Right forelimb (tissue), 1 donor: ENCODE data around the gene HS6ST3.

Source experiments
- DNase-seq: peaks from one replicate; pipeline ENCODE4 v3.0.0-alpha.2; 2018

Gene HS6ST3

DNA sequence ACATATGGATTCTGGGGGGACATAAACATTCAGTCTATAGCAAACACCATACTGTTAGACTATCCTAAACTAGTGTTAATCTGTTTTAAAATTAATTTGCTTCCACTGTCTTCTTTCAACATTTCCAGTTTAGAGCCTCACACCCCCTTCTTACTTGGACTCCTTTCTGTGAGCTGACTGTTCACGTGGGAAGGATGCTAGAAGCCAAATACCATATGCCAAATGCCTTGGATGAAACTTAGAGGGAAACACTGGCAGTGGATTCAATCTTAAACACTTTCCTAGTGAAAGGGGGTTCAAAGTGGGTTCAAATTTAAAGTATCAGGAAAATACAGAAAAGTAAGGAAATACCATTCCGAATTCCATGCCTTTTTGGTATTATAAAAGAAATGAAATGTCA lies 113.6 kb downstream of the HS6ST3 start:
- DNase-seq = no peak

DNA sequence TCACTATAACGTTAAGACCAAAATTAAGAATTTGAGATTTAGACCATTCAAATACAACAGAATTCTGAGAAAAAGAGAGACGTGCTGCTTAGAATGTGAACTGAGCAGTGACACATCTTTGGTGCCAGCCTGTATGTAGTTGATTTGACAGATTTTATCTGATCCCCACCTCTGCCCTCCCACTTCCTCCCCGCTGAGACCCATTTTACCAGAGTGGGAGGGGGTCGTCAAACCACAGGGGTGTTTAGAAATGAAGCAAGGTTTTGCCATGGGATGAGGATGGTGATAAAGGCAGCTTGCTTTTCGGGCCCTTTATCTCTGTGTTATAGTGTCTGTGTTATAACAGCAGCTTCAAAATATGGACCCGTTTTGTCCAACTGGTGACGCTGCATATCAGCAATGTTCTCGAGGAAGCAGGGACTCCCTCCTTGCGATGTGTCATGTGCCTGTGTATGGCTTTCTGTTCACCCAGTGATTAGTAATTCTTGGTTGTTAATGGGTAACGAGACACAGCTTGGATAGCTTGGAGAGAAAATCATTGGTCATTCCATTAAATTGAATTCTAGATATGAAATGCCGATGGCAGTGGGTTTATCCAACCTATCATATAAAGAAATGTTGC lies 125.0 kb downstream of the HS6ST3 start:
- no peak for DNase-seq

DNA sequence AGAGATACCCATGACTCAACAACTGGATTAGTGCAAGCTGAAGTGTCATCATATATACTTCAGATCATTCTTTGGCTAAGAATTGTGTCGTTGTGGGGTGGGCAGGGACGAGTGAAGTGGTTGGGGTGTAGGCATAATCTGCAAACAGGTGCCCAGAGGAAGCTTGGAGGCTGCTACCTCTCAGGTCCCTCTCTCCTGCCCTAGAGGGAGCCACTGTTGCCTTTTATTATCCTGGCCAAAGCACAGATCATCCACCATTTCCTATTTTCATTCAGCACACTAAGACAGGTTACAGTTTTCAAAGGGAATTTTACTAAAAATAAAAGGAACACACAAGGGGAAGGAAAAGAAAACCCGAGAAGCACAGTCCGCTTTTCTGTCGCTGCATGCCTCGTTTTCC lies 126.6 kb downstream of the HS6ST3 start:
- DNase-seq = no peak

DNA sequence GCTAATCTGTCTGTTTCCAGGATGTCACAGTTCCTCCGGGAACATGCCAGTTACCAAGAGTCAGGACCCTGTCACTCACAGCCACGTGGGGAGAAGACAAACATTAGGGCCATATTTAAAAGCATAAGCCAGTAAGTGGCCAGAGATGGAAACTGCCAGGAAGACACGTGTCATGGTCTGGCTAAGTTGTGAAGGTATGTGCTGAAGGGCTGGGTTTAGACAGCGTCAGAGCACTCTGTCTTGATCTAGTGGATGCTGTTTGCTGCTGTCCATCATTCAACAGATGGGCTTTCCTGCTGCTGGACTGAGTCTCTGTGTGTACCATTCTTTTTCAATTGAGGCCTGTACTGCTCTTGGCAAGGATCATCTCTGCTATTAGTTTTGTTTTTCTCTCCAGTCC lies 128.6 kb downstream of the HS6ST3 start:
- DNase-seq = no peak

DNA sequence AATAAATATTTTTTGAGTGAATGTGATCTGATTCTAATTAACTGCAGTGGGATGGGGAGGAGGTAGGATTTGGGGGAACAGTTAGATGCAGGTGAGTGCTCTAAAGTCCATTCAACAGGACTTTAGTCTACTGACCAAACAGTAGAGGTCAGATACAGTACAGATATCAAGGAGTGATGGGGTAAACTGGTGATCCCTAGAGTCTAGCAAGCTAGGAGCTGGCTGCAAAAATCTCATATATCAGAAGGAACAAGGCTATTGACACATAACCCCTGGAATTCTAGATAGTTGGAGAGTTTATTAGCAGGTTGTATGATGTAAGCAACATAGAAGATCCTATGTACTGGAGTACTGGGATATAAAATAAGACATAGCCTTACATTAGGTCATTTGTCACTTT lies 131.6 kb downstream of the HS6ST3 start:
- DNase-seq = no peak

DNA sequence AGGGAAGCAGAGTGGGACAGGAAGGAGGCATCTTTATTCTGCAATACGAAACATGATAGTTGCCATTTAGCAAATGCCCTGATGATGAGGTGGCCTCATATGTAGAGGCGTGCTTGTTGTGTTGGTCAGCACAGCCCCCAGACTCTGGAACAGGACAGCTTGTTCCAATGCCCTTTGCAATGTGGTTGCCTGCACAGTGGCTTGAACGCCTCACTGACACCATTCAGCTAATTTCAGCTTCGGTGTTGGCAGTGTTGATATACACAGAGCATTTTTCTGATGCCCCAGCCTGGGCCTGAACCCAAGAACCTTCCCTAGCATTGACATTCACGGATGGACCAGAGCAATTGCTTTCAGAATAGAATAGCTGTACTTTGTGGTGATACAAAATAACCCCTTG lies 133.3 kb downstream of the HS6ST3 start:
- DNase-seq = no peak

DNA sequence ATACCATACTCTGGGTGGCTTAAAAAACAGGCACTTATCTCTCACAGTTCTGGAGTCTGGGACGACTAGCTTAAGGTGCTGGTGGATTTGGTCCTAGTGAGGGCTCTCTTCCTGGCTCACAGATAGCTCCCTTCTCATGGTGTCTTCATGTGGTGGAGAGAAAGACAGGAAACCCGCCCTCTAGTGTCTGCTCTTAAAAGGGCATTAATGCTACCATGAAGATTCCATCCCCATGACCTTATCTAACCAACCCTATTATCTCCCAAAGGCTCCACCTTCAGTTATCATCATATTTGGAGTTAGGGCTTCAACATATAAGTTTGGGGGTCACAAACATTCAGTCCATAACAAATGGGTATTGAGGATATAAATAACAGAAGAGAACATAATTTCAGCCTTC lies 139.4 kb downstream of the HS6ST3 start:
- no peak for DNase-seq

DNA sequence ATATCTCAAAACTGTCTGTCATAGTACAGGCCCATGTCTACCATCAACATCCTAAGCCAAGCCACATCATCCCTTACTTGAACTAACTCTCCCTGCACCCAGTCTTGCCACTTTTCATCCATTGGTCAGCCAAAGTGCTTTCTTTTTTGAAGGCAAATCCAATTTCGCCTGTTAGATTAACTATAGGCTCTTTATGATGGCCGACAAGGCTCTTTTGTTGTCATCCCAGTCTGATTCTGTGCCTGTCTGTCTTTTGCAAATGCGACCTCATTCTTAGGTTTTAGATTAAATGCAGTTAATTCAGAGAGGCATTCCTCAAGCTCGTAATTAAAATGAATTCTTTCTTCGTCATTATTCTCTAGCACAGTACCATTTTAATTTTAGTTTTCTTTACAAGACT lies 148.3 kb downstream of the HS6ST3 start:
- DNase-seq = no peak

DNA sequence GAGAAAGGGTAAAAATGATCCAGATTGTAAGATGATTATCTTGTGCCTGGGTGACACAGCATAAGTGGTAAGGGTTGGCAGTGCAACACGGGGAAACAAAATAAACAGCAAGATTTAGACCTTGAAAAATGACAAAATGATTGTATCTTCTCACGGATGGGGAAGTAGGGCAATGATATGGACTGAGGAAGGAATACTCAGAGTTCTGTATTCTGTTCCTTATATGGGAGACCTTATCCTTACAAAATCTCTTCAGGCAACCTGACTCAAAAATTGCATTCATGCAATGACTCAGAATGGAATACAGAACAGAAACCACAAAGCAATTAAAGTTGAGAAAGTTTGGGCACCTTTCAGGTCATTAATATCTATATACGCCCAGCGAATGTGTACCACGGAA lies 149.0 kb downstream of the HS6ST3 start:
- DNase-seq = no peak

DNA sequence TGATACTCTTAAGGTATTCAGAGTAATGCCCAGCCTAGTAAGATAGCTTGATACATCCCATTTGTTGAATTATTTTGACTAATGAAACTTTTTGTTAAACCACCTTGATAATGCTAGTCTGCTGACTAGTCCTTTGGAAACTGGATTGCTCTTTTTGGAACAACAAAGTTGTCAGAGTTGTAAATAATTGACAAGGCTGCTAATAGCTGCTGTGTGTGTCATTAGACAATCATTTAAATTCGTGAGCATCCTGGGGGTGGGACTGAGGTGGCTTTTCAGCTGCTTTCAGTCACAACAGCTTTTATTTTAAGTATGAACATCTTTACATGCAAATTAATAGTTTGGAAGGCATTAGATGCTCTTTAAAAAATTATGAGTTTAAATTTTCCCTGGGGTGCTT lies 153.5 kb downstream of the HS6ST3 start:
- no peak for DNase-seq

DNA sequence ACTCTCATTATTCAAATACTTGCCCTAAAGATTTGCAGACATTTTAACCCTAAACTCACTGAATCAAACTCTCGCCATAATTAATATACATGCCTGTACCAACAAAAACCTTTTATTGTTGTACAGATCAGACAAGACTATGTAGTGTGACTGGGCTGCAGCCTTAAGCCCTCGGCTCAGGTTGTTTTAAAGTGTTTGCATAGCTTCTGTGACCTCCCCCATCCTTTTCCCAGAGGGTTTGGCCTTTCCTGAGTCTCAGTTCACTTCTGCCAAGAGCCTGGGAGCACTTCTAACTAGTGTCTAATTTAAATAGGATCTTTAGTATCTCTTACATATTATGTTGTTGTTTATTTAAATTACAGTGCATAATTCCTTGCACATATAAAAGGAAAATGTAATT lies 158.2 kb downstream of the HS6ST3 start:
- DNase-seq = no peak

DNA sequence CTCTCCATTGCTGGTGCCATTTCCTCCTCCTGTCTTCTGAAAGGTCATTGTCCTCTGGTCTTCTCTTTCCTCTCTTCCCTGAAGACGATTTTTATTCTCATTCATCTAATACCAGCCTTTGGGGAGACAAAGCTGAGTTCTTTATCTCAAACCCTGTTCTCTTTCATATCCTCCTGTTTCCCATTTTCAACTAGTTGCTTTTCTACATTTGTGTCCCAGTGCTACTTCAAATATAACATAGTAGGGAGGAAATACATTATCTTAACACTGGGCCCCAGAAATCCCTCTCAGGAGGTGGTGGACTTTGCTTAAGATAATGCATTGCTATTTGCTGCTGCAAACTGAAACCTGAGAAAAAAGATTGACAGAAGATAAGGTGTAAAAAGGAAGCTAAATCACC lies 159.1 kb downstream of the HS6ST3 start:
- DNase-seq = no peak

DNA sequence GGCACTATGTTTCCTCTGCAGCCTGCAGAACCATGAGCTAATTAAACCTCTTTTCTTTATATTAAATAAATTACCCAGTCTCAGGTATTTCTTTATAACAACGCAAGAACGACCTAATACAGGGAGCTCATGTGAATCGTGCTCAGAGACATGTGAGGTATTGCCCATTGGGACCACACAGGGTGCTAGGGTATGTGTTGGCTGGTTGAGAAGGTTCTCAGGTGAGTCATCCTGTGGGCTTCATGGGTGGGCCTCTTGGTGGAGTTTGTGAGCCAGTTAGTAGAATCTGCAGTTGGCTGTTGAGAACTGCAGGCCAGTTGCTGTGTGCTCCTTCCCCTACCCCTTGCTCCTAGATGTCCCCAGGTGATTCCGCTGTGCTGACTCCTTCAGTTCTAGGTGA lies 163.0 kb downstream of the HS6ST3 start:
- DNase-seq = no peak

DNA sequence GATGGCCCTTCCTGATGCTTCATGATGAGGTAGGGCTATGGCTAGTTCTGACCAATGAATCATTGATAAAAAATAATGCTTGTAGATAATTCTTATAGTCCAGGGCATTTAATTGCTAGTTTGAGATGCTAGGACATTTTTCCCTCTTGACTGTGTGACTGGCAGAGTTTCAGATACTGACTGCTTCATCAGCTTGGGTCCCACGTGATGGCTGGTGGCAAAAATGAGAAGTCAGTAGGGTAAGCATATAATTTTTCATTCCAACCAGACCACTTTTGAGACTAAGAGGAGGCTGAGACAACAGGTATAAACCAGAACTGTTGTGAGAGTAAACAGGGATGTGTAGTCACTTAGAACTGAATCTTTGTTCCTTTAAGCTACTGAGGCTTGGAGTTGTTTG lies 183.3 kb downstream of the HS6ST3 start:
- no peak for DNase-seq

DNA sequence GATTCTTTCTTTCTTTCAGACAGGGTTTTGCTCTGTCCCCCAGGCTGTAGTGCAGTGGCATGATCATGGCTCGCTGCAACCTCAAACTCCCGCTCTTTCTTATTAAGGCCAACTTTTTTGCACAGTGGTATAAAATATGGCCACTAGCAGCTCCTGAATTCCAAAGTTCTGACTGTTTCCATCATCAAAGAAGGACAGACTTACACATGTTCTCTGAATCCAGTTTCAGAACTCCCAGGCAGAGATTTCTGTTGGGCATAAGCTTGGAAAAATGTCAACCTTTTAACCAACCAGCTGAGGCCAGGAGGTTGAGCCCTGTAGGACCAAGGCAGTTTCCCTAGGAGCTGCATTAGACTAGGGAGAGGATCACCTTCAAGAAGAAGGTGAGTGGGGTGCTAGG lies 184.1 kb downstream of the HS6ST3 start:
- DNase-seq = no peak

DNA sequence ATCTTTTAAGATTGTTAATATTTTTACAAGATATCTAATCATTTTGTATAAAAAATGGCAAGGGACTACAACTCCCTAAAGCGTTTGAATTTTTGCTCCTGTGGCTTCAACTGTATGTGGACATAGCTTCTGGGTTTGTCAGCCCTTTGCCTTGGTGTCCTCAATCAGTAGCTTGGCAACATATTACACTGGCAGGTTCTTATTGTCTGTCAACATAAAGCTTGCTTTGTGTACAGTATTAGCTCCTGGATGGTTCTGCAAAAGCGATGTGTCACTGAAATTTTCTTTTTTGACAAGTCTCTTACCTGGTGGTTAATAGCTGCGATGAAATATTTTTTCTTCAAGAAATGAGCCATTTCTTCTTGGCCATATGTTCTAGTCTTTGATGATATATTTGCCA lies 190.0 kb downstream of the HS6ST3 start:
- no peak for DNase-seq

DNA sequence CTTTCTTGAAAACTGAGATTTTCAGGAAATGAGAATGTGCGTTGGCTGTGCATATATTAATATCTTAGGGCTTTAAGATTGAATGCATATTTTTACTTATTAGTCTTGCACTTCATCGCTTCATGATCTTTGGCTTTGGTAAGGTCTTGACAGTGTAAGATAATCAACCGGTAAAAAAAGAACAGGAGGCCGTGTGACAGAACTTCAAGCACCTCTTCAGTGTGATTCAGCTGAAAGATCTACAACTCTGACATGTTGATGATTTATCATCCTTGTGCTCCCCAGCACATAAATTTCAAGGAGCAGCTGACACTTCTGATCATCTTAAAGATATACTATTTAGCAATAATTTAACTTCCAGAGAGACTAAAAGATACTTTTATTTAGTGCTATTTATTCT lies 195.1 kb downstream of the HS6ST3 start:
- DNase-seq = no peak

DNA sequence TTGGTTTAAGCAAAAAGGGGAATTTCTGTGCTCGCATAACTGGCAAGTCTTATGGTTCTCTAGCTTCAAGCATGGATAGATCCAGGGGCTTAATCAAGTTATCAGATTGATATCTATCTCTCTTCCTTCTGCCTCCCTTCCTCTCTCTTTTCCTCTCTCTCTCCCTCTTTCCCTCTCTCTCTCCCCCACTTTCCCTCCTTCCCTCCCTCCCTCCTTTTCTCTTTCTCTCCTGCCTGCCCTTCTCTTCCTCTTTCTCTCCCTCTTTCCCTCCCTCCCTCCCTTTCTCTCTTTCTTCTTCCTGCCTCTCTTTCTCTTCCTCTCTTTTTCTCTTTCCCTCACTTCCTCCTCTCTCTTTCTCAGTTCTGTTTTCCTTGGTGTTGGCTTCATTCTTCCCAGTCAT lies 195.8 kb downstream of the HS6ST3 start:
- DNase-seq = no peak

DNA sequence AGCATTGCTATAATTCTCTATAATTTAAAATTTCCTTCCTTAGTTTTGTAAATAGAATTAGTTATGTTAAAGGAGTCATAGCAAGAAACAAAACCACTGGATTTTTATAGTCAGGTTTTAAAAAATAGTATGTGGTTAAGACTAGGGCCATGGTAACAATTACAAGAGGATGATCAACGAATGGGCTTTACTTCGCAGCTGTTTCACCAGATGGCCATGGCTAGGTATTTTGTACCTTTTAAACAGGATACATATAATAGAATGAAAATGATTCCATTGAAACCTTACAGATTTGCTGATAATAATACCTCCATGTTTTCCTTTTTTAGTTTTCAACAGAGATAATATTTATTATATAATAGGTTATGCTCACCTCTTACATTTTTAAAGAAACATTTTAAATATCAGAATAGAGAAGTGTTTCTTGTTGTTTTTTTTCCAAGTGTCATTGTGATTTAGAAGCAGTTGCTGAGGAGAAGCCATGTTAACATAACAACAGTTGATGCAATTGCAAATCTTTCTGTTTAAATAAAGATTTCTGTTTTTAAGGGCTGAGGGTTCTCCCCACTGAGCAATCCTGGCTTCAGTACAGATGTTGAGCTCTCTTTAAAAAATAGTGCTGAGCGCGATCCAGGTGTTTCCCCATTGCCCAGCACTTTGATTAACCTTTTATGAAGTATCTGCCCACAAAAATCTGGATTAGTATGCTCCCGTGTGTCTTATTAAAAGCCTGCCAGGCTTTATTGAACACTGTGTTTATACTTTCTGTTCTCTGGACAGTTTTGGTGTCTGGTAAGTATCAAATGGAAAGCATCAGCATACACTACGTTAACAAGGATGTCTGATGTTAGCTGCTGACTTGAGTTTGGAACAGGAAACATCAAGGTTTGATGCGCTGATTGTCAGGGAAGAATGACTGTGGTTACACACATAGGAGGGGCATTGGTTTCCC lies 205.3 kb downstream of the HS6ST3 start:
- no peak for DNase-seq

DNA sequence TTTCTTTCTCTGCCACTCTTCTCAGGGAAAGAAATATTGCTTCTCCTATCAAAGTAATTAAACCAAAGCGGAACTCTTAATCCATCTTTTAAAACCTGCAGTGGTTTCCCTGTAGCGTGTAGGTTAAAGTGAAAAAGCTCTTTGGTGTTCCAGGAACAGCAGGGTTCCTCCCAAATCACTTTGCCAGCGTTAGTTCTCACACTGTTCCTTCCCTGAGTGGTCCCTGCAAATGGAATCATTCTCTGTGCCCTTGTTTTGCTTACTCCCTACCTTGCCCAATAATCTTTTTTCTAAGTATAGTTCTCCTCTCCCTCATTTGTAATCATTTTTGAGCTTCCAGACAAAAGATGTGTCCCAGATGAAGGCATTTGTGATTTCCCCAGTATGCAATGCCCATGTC lies 207.5 kb downstream of the HS6ST3 start:
- DNase-seq = no peak

DNA sequence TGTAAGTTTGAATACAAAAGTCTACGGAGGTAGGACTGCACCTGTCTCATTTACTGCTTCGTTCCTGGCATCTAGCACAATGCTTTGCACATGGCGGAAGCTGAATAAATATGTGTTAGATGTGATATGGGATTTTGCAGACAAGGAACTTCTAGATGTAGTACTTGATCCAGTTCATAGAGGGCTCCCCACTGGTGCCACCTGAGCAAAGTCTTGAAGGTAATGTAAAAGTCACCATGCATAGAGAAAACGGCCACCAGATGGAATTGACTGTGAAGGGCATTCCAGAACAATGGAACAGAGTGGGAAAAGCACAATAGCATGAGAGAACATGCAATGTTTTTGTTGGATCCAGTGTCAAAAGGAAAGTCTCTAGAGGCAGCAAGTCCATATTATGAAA lies 209.3 kb downstream of the HS6ST3 start:
- no peak for DNase-seq

DNA sequence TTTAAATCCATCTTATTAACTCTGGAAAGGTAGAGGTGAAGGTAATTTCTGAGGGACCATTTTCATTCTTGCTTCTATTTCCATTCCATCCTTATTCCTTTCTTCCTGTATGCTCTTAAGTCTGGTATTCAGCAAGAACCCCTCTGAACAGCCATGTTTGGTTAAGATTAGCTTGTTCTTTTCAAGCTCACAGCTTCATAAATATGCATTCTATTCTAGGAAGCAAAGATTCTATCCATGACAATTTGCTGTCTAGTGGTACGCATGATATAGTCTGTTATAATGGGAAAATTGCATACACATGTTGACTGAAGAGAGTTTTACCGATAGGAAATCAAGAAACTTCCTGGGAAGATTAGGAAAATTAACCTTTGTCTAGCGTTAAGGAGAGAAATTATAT lies 218.7 kb downstream of the HS6ST3 start:
- no peak for DNase-seq

DNA sequence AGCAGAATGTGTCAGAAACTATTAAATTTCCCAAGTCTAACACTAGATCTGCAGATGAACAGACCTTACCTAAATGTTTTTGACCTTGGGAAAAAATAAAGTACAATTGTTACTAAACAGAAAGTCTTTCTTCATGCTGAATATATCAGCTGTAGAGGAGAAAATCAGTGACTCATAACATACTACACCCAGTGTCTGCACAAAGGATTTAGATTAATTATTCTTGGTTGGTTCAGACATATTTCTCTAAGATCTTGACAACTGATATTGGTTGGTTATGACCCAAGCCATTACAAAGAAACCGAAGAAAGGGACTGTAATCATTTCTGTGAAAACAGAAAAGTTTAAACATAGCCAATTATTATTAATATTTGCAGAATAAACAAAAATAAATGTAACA lies 225.1 kb downstream of the HS6ST3 start:
- DNase-seq = no peak

DNA sequence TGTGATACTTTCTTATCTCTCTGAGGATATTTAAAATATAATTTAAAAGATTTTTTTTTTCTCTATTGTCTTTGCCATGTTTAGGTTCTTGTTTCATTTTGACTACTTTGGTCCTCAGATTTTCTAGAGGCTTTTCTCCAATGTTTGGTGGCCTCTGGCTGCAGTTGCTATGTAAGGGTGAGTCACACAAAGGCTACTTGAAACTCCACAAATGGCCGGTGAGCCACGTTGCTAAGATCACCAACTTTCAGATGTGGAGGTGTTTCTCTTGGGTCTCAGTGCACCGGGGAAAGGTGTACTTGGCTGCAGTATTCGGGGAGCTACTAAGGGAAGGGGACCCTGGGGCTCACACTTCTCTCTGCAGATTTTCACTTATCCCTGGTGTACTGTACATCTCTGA lies 248.1 kb downstream of the HS6ST3 start:
- no peak for DNase-seq

DNA sequence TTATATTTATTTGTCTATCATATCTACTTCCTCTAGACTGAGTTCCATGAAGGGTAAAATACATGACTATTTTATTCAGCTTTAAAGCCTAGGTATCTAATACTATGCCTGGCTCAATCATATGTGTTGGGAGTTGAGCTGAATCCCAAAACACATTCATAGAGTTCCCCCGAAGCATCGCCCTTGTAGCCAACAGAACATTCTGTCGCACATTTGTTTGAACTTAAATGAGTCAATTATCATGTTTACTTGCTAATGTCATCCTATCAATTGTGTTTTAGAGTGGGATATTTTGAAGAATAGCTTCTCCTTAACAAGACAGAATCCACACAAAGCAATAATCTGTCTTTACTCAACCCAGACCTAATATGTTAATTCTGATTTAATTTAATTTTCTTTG lies 252.4 kb downstream of the HS6ST3 start:
- no peak for DNase-seq
